ENCODE data around the gene TSGA10IP.

The TSGA10IP gene

DNA sequence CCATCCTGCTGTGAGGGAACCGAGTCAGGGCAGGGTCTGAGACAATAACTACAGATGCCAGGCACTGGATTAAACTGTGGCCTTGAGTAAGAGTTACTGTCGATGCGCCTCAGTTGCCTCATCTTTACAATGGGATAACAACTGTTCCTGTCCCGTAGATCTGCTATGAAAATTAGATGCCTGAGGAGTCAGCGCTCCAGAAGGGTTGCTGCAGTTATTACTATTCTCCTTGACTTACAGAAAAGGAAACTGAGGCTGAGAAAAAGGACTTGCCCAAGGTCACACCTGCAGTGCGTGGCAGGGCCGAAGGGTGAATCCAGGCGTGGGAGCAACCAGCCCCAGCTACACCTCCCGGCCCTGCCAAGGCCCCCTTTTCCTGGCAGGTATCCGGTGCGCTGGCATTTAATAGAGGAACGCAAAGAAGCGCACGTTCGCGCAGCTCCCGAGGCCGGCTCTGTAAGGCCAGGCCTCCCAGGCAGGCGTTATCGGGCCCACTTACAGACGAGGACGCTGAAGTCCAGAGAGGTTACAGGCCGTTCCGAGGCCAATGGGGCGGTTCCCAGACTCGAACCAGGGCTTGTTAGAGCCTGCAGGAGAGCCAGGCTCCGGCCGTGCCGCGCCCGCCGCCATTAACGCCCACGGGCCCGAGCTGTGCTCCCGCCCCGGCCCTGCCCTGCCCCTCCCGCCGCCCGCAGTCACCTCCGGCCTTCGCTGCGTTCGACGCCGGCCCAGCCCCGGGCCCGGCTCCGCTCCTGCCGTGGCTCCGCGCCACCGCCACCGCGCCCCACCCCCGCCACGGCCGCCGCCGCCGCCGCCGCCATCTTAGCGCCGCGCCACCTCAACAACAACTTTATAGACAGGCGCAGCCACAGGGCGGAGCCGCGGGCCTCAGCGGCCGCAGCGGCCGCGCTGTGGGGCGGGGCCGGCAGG, 26.8 kb upstream of the TSGA10IP start, which contains the start of gene C11orf68:
TSS of gene C11orf68 (minus strand) at position 852 of the 930 bp plus-strand sequence. CDS start at position 821, 31 bp downstream.
- no peak for DNase-seq

DNA sequence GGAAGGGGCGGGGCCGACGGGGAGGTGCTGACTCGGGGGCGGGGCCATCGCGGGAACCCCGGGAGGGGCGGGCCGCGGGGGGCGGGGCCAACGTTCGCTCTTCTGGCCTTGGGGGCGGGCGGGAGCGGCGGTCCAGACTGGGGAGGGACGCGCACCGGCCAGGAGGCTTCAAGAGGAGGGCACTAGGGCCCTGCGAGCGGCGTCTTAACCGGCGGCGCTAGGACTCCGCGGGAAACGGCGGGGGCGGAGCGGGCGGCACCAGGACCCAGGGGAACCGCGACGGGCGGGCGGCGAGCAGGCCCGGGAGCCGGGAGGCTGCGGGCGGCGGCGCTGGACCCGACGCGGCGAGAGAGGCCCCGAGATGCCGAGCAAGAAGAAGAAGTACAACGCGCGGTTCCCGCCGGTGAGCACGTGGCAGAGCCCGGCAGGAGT, 26.1 kb upstream of the TSGA10IP start, which contains the start of gene DRAP1:
TSS of gene DRAP1 (plus strand) at position 286 of the 432 bp plus-strand sequence. CDS start at position 362, 76 bp downstream.
- peak; percentile 98 to 99 for DNase-seq

DNA sequence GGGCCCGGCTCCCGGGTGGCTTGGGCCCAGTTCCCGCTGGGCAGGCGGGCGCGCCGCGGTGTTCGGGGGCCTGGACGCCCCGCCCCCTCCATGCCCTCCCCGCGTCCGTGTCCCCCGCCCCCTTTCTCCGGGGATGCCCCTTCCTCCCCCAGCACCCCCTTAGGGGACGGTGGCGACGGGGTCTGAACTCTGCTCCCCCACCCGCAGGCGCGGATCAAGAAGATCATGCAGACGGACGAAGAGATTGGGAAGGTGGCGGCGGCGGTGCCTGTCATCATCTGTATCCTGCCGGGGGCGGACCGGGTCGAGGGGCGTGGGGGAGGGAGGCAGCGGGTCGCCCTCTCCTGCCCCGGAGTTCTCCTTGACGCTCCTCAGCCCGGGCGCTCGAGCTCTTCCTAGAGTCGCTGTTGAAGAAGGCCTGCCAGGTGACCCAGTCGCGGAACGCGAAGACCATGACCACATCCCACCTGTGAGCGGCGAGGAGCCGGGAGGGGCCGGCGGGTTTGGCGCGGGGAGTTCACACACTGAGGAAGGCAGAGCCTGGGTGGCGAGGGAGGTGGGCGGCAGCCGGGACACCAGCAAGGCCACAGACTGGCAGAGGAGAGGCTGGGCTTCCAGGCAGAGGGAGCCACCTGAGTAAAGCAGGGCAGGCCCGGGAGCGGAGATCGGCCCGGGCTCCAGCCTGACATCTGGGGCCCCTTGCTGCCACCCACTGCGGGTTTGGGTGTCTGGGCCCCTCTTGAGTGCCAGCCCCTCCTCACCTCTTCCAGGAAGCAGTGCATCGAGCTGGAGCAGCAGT, 25.5 kb upstream of the TSGA10IP start:
- peak in 1 of 2 donors; percentile 33 for DNase-seq

DNA sequence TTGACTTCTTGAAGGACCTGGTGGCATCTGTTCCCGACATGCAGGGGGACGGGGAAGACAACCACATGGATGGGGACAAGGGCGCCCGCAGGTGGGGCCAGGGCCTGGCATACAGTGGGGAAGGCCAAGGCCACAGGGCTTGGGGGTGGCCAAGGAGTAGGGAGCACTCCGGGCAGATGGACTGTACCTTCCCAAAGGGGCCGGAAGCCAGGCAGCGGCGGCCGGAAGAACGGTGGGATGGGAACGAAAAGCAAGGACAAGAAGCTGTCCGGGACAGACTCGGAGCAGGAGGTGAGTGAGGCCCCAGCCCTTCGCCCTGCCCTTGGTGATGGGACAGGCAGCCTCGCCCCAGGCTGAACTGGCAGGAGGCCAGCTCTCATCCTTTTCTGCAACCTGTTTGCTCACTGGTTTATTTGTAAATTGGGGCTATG, 24.9 kb upstream of the TSGA10IP start:
- DNase-seq: no peak

DNA sequence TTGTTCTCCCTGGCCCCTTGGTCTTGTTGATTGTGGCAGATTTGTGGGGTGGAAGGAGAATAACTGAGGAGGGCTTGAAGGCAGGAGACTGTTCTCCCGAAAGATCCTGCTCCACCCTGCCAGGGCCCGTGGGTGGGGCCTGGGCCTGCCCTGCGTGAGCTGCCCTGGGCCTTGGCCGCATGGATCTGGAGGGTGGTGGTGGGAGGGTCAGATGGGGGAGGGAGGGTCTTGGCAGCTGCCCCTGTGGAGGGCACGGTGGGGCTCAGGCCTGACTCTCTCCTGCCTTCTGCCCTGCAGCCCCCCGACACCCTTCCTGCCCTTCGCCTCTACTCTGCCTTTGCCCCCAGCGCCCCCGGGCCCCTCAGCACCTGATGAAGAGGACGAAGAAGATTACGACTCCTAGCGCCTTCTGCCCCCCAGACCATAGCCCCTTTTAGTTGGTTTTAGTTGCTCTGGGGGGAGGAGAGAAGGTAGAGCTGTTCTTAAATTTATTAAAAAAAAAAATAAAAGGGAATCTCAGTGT, 24.2 kb upstream of the TSGA10IP start:
- no peak for DNase-seq

DNA sequence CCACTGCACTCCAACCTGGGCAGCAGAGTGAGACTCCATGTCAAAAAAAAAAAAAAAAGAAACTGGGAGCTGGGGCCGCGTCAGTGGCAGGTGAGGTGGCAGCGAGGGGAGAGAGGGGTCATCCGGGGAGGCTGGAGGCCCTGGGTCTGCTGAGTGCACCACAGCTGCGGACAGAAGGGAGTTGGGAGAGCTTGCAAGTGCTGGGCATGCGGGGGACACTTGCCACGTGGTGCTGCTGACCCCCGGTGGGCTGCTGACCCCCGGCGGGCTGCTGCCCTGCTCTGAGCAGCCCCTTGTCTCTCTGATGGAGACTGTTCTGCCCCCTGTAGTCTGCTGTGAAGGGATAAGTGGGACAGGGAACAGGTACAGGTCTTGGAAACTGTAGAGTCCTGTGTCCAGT, 23.4 kb upstream of the TSGA10IP start:
- no peak for DNase-seq

DNA sequence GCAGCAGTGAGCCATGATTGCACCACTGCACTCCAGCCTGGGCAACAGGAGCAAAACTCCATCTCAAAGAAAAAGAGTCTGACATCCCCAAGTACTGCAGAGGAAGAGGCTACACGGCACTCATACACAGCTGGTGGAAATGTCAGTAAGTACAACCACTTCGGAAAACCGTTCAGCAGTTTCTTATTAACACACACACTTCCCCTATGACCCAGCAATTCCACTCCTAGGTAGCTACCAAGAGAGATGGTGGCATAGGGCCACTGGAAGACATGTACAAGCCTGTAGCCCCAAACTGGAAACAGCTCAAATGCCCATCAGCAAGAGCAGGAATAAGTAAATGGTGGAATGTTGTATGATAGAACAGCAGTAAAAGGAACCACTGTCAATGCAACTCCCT, 22.7 kb upstream of the TSGA10IP start:
- no peak for DNase-seq

DNA sequence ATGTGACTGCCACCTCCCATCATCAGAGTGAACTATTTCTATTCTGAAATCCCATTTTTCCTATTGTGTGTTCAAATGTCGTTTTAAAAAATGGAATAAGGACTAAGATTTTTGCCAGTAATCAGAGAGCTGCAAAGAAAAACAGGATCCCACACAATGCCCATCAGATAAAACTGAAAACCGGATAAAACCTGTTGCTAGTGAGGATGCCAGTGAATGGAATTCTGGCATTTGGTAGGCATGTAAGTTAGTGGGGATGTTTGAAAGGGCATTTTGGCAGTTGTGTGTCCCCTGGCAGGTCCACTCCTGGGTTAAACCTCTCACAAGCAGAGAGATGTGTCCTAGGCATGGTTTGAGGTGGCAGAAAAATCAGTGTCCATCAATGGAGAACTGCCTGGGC, 19.9 kb upstream of the TSGA10IP start:
- no peak for DNase-seq

DNA sequence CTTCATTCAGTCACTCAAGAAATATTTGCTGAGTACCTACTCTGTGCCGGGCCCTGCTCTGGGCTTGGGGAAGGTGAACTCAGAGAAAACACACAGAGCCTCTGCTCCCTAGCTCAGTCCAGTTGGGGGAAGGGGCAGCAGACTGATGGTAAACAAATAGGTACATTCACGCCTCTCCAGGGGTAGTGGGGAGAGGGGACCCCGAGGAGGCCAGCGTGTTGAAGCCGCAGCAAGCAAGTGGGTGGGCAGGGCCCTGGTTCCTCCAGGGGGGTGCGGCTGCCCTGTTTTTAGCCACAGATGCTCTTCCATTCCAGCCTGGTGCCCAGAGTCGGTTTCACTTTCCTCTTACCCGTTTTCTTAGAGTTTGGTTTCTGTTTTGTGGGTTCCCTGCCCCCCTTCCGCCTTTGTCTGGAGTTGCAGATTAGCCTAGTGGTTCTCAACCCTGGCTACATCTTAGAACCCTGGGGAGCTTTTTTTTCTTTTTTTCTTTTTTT, 17.3 kb upstream of the TSGA10IP start:
- peak; percentile 65 to 73 for DNase-seq

DNA sequence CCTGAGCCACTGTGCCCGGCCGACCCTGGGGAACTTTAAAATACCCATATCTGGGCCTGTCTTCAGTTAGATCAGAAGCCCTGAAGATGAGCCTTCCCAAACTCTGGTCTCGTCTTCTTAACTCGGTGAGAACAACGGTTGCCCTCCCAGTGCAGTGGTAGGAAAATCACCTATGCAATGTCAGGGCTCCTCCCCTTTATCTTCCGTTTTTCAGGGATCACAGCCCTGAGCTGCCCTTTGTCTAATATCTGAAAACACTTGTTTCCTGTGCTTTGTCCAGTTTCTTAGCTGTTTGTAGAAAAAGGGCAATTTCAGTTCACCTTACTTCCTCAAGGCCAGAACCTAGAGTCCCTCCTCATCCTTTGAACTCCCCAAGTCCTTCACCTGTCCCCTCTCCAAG, 16.6 kb upstream of the TSGA10IP start:
- DNase-seq: no peak

DNA sequence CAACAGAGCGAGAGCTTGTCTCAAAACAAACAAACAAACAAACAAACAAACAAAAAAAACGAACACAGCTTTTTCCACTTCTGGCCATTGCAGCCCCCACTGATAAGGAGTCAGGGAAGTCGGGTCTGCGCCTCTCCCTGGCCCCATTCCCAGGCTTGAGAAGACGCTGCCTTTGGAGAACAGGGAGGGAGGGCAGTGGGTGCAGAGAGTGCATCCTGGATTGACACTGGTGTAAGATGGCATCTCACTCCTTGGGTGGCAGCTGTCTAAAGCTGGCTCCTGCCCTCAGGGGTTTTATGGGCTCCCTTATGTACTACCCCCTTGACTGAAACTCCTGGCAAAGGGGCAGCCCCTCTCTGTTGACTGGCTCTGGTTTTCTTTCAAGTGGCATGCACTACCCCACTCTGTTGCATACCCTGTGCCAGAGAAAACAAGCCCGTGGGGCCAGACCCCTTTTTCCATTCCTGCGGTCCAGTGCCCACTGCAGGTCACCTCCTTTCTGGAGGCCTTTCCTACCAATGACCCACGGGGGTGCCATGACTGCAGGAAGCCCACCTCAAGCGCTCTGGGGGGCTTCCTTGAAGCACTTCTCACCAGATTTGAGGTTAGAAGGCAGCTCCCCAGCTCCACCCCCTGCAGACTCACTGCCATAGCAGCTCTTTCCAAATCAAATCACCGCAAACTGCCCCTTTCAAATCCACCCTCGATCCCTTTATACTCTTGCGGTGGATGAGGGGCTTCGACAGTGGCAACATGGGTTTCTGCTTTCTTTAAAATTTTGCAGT, 13.3 kb upstream of the TSGA10IP start:
- DNase-seq: no peak

DNA sequence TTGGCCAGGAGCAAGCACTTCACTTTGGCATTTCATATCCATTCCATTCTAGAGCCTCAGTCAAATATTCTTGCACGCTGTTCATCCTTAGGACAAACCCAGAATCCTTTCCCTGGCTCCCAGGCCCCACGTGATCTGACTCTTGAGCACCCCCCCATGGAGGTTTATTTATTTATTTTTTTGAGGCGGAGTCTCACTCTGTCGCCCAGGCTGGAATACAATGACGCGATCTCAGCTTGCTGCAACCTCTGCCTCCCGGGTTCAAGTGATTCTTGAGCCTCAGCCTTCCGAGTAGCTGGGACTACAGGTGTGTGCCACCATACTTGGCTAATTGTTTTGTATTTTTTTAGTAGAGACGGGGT, 12.7 kb upstream of the TSGA10IP start:
- peak in 1 of 2 donors; percentile 33 for DNase-seq

DNA sequence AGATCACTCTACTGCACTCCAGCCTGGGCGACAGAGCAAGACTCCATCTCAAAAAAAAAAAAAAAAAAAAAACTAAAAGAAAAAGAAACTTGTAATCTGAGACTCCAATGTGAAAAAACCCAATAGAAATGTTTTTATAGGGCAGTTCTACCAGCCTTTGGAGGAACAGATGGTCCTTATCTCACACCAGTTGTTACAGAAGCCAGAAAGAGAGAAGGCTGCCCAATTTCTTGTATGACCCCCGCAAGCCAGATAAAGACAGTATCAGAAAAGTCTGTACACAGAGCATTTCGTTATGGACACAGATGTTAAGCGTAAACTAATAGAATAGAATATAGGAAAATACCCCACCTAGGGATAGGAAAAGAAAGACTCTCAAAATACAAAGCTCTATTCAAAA, 11.3 kb upstream of the TSGA10IP start:
- DNase-seq: no peak

DNA sequence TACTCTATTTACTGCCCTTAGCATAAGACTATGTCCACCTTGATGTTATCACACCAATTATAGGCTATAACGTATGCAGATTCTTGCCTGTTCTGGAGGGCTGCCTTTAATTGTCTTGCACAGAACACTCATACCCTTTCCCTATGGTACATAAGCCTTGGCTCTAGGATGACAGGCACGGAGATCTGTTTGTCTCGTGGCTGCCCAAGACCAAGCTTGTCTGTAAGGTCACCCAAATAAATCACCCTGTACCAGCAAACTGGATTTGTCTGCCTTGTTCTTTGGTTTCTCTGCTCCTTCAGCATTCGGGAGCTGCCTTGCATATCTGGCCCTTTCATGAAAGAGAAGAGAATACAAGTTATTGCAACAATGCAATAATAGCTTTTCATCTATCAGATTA, 7.5 kb upstream of the TSGA10IP start:
- DNase-seq: no peak

DNA sequence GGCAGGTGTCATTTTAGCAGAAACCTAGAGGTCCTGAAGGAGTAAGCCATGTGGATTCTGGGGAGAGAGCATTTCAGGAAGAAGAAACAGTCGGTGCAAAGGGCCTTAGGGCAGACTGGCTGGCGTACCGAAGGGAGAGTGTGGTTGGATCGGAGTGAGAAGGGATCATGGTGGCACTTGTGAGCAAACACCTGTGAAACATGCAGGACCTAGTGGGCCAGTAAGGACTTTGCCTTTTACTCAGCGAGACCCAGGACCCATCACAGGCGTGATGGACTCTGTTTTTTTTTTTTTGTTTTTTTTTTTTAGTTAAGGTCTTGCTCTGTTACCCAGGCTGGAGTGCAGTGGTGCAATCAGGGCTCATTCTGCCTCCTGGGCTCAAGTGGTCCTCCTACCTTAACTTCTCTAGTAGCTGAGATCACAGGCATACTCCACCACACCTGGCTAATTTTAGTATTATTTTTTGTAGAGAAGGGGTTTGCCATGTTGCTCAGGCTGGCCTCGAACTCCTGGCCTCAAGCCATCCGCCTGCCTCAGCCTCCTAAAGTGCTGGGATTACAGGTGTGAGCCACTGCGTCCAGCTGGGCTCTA, 3.5 kb upstream of the TSGA10IP start:
- DNase-seq: no peak

DNA sequence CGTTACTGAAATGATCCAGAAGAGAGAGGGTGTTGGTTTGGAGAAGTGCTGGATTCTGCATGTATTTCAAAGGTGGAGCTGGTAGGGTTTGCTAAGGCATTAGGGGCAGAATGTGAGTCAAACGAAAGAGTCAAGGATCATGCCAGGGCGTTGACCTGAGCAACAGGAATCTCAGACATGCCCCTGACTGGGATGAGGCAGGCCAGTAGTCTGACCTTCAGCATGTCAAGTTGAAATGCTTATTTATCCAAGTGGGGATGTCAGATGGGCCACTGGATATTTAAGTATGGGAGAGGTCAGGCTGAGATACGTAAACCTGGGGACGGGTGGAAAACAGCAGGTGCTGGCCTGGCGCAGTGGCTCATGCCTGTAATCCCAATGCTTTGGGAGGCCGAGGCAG, 2.7 kb upstream of the TSGA10IP start:
- no peak for DNase-seq

DNA sequence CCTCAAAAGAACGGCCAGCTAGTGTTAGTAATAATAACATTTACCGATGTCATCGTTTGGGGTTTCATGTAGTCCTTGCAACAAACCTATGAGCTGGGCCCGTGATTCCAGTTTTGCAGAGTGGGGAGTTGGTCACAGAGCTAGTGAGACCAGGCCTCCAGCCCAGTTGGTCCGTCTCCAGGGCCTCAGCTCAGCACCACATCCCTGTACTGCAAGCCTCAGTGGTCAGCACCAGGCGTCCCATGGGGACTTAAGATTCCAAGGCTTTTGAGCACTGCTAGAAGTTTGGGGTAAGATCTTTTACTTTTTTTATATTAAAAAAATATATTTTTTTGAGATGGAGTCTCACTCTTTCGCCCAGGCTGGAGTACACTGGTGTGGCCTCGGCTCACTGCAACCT, 1.1 kb upstream of the TSGA10IP start:
- no peak for DNase-seq

DNA sequence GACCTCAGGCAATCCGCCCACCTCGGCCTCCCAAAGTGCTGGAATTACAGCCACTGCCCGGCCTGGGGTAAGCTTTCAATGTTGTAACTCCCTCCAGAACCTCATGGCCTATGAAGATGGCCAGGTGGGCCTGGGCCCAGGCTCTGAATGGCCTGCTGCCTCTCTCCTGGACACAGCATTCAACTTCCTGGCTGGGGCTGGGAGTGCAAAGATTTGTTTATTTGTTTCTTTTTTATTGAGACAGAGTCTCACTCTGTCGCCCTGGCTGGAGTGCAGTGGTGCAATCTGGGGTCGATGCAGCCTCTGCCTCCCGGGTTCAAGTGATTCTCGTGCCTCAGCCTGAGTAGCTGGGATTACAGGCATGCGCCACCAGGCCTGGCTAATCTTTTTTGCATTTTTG, 513 bp upstream of the TSGA10IP start:
- DNase-seq: no peak

DNA sequence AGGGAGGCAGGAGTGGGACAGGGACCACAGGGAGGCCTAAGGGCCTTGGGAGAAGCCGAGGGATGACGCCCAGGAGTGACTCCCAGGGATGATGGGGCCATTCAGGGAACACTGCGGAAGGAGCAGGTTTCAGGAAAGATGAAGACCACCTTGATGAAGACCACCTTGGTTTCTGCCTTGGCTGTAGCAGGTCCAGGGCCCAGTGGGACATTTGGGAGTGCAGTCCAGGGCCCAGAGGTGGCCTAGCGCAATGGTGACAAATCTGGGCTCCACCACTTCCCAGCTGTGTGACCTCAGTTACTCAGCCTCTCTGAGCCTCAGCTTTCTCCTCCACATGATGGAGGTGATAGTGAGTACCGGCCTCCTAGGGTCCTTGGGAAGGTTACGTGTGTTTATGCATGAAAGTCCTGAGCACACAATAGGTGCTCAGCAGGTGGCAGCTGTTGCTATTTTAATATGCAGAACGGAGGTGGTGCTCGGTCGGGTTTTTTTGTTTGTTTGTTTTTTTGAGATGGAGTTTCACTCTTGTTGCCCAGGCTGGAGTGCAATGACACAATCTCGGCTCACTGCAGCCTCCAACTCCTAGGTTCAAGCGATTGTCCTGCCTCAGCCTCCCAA, 770 bp downstream of the TSGA10IP start:
- no peak for DNase-seq

DNA sequence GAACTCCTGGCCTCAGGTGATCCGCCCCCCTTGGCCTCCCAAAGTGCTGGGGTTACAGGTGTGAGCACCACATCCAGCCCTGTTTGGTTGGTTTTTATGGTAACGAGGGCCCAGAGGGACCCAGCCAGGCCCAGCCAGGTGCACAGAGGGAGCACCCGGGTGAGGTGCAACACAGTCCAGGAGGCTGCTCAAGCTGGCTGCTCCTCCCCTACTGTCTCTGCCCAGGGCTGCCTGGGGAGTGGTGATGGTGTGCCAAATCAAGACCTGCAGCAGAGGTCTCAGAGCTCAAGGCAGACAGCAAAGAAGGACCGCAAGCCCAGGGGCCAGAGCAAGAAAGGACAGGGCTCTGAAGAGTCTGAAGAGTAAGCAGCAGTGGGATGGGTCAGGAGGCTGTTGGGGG, 1.4 kb downstream of the TSGA10IP start:
- no peak for DNase-seq

DNA sequence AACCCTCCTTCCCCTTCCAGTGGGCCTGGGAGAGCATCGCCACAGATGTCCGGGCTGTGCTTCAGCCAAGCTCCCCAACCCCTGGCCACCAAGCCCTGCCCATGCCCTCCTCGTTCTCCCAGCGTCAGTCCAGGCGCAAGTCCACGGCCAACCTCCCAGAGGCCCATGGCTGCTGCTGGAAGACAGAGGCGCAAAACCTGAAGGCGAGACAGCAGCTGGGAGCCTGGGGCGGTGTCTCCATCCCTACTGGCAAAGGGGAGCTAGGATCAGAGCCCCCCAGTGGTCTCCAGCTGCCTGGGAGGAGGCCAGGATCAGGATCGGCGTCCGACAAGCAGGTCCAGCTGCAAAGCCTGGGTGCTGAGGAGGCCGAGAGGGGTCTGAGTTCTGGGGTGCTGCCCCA, 1.9 kb downstream of the TSGA10IP start:
- no peak for DNase-seq
